ENCODE measurements around the gene BICDL1.

- TF ChIP-seq CTCF (IDR thresholded peaks at IDR 0.05) (no peak), POLR2A (IDR thresholded peaks at IDR 0.05) (no peak)
Observed at GRCh38 chr12:119964929-119965328, 24.1 kb upstream of the BICDL1 start.

All from testis (tissue), 2 donors.